B cell (primary cell): ENCODE measurements around the gene SERPINA9. TPM values are rescaled to one million over a fixed set of nuclear protein-coding genes. Genes with fewer than 3 reads are reported as not detected.

Experiments
- ATAC-seq: fragments of 200-7000 bp; cut with Tn5 transposase; one replicate; pipeline ENCODE4 v1.10.0; 2021; ENCODE audit warnings: low read depth, mild to moderate bottlenecking, moderate number of reproducible peaks, moderate library complexity
- CTCF ChIA-PET: fragments of 350-600 bp; sonication (Branson Sonifier 250); formaldehyde crosslinking; loops from one replicate; lab custom pipeline; 2021; ENCODE audit warnings: antibody characterized with exemption, inconsistent platforms; lab: Charles Lee
- POLR2A ChIA-PET: fragments of 350-600 bp; sonication (Branson Sonifier 250); formaldehyde crosslinking; loops from one replicate; lab custom pipeline; 2021; ENCODE audit warnings: antibody characterized with exemption; lab: Charles Lee
- DNase-seq: peaks from one replicate; pipeline ENCODE4 v3.0.0; 2013
- H2AFZ ChIP-seq: 2 replicates; pipeline ENCODE4 v1.6.1; 2012; ENCODE audit warnings: mild to moderate bottlenecking, low read depth, low read length; ENCODE audit not compliant: insufficient read depth, poor library complexity, severe bottlenecking
- H3K27ac ChIP-seq, 2 donors: 1 replicate in 1 of 2; 2 replicates in 1 of 2; pipeline ENCODE4 v1.5.1; 2012 to 2013; ENCODE audit warnings: low read length in 2 of 2, mild to moderate bottlenecking in 2 of 2, moderate library complexity in 1 of 2
- H3K27me3 ChIP-seq, 4 experiments: fragments of 200-600 bp in 1 of 4; sonication (generic) in 1 of 4; replicated peaks in 1 of 4; 1 replicate in 2 of 4; 2 replicates in 2 of 4; pipeline versions ENCODE4 v1.6.1 to v1.7.0; 2013 to 2016; ENCODE audit warnings: low read length in 3 of 4, mild to moderate bottlenecking in 2 of 4, mixed read lengths in 1 of 4, moderate library complexity in 1 of 4; ENCODE audit not compliant: insufficient read depth in 4 of 4, control insufficient read depth in 3 of 4; ENCODE audit errors: control extremely low read depth in 1 of 4
- H3K36me3 ChIP-seq, 2 experiments: replicated peaks in 1 of 2; 1 replicate in 1 of 2; 2 replicates in 1 of 2; pipeline versions ENCODE4 v1.6.1 to v1.7.1; 2013; ENCODE audit warnings: low read length in 1 of 2; ENCODE audit not compliant: insufficient read depth in 2 of 2, control insufficient read depth in 1 of 2; ENCODE audit errors: control extremely low read depth in 1 of 2, extremely low read depth in 1 of 2
- H3K4me1 ChIP-seq, 2 donors: fragments of 200-600 bp in 1 of 2; sonication (generic) in 1 of 2; 1 replicate in 1 of 2; 2 replicates in 1 of 2; pipeline versions ENCODE4 v1.5.1 to v1.6.1; 2013 to 2017; ENCODE audit warnings: low read length in 2 of 2; ENCODE audit not compliant: control insufficient read depth in 2 of 2, insufficient read depth in 2 of 2
- H3K4me2 ChIP-seq: replicated peaks from 2 replicates; pipeline ENCODE3; 2012; ENCODE audit warnings: mild to moderate bottlenecking, low read depth, low read length; ENCODE audit not compliant: poor library complexity, severe bottlenecking
- H3K4me3 ChIP-seq, 5 experiments: fragments of 200-600 bp in 1 of 5; sonication (generic) in 1 of 5; 1 replicate in 3 of 5; 2 replicates in 2 of 5; pipeline versions ENCODE4 v1.5.1 to v1.7.0; 2011 to 2016; ENCODE audit warnings: low read length in 4 of 5, mild to moderate bottlenecking in 4 of 5, low read depth in 2 of 5, control low read depth in 1 of 5, moderate library complexity in 1 of 5; ENCODE audit not compliant: insufficient read depth in 1 of 5; ENCODE audit errors: control extremely low read depth in 1 of 5, extremely low read depth in 1 of 5
- H3K79me2 ChIP-seq: fragments of 200-600 bp; sonication (generic); one replicate; pipeline ENCODE4 v1.6.0; 2016; ENCODE audit warnings: low read length; ENCODE audit not compliant: control insufficient read depth, insufficient read depth
- H3K9ac ChIP-seq: fragments of 200-600 bp; sonication (generic); 2 replicates; pipeline ENCODE4 v1.6.1; 2017; ENCODE audit warnings: mild to moderate bottlenecking, low read length, moderate library complexity
- H3K9me3 ChIP-seq, 3 donors: one replicate each; pipeline versions ENCODE4 v1.6.1 to v1.7.1; 2013; ENCODE audit warnings: low read length in 2 of 3; ENCODE audit not compliant: control insufficient read depth in 2 of 3, insufficient read depth in 1 of 3; ENCODE audit errors: control extremely low read depth in 1 of 3
- H4K20me1 ChIP-seq: 2 replicates; pipeline ENCODE4 v1.6.0; 2012; ENCODE audit warnings: mild to moderate bottlenecking, low read length; ENCODE audit not compliant: insufficient read depth, control insufficient read depth, poor library complexity, severe bottlenecking
- H3K27ac Mint-ChIP-seq: one replicate; pipeline ENCODE4 v1.8.0; 2021; ENCODE audit warnings: mixed read lengths
- H3K27me3 Mint-ChIP-seq: one replicate; pipeline ENCODE4 v1.8.0; 2021; ENCODE audit warnings: mixed read lengths
- H3K4me1 Mint-ChIP-seq: one replicate; pipeline ENCODE4 v1.8.0; 2021; ENCODE audit warnings: mixed read lengths
- H3K4me3 Mint-ChIP-seq: one replicate; pipeline ENCODE4 v1.8.0; 2021; ENCODE audit warnings: mixed read lengths
- H3K9me3 Mint-ChIP-seq: one replicate; pipeline ENCODE4 v1.8.0; 2022; ENCODE audit warnings: mixed read lengths; ENCODE audit not compliant: insufficient read depth
- EZH2 ChIP-seq: IDR thresholded peaks from 2 replicates; pipeline ENCODE4 v1.6.1; 2012; ENCODE audit warnings: borderline replicate concordance, low read depth, mild to moderate bottlenecking, moderate library complexity, low read length; ENCODE audit not compliant: insufficient read depth, poor library complexity, severe bottlenecking
- WGBS: methylation state at CpG from one replicate; pipeline ENCODE4 v1.1.5; 2013; ENCODE audit warnings: missing lambda C conversion rate; ENCODE audit not compliant: insufficient coverage; 5-methylcytosine and 5-hydroxymethylcytosine counted together
- intact Hi-C: fragments of 100-400 bp; cut with micrococcal nuclease; formaldehyde crosslinking; loops from one replicate; pipeline ENCODE4 v1.10.0; 2022
- polyA plus RNA-seq: library from polyadenylated mRNA; depleted of rRNA; stranded (reverse); fragments of >200 nt; gene quantifications from 2 replicates; pipeline ENCODE4 v1.2.3, GENCODE V29; 2012
- total RNA-seq, 2 donors: library from RNA; stranded (reverse); fragments of 120-200 nt in 1 of 2; gene quantifications; 1 replicate in 1 of 2; 2 replicates in 1 of 2; pipeline versions ENCODE4 v1.2.3 to v1.2.4, GENCODE V29; 2013 to 2022
- TF ChIP-seq, protein P1 (sequence below): fragments of 200-600 bp; IDR thresholded peaks from one replicate; pipeline ENCODE4 v1.8.0; 2022; ENCODE audit warnings: antibody characterized with exemption, mild to moderate bottlenecking

The SERPINA9 gene
- total and polyA plus RNA-seq, 2 donors (not counting 1 experiment from before 2014, with no cell fraction given), result 0.74 TPM; not detected in 1

DNA sequence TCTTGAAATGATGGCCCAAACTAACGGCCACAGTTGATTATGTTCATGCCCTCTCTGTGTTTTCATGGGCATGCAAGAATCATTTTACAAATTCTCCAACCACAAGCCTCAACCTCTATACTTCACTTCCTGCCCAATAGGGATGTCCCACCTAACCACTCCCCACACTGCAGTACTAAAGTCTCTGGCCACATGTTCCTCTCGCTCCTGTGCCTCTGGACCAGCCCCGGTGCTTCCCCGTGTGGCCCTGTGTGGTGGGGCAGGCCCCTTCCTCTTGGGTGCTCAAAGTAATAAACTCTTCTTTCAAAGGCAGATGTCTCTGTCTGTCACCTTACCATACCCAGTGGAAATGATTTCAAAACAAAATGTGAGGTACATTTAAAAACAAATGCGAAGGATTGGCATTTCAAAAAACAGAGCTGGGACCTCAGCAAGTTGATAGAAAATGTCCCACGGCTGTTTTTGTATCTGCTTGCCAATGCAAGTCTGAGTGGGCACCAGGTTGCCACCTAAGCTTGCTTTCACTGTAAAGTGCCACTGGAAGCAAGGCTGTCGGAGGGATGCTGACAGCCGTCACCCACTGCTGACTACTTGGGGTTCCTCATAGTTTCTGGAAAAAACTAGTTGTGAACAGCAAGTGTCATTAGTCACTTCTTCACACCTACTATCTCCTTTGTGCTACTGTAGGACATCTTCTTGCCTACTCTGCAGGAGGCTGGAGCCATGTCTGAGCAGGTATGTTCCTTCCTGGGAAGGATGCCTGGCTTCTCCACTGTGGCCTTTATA lies 15.2 kb downstream of the SERPINA9 start:
- DNase-seq, result no peak
- ChIA-PET CTCF (interaction anchor here (1.9 kb wide), 1 partner anchor 27 kb away, joined by 4 read pairs; no protein-coding TSS in a partner anchor), POLR2A (no interaction called here)
- Histone ChIP-seq H3K4me2 (no peak overlapping the region), H3K79me2 (no peaks in the 10 kb centered on the region), H2AFZ (no peak overlapping the region), H3K4me1 (no peaks in the 10 kb centered on the region), H3K27me3 (peaks cover 0 to 2% (median 0%) of the 10 kb centered on the region in 4 experiments), H3K4me3 (no peak overlapping the region), H3K27ac (no peak overlapping the region), H4K20me1 (no peaks in the 10 kb centered on the region), H3K9me3 (peaks cover 0 to 29% (median 8%) of the 10 kb centered on the region in 3 donors), H3K9ac (no peak overlapping the region), H3K36me3 (no peaks in the 10 kb centered on the region)
- no peaks in the 10 kb centered on the region for H3K27me3 Mint-ChIP-seq
- intact Hi-C loops, result no loop called here
- peaks cover 4% of the 10 kb centered on the region for H3K4me1 Mint-ChIP-seq
- TF ChIP-seq, protein P1, sequence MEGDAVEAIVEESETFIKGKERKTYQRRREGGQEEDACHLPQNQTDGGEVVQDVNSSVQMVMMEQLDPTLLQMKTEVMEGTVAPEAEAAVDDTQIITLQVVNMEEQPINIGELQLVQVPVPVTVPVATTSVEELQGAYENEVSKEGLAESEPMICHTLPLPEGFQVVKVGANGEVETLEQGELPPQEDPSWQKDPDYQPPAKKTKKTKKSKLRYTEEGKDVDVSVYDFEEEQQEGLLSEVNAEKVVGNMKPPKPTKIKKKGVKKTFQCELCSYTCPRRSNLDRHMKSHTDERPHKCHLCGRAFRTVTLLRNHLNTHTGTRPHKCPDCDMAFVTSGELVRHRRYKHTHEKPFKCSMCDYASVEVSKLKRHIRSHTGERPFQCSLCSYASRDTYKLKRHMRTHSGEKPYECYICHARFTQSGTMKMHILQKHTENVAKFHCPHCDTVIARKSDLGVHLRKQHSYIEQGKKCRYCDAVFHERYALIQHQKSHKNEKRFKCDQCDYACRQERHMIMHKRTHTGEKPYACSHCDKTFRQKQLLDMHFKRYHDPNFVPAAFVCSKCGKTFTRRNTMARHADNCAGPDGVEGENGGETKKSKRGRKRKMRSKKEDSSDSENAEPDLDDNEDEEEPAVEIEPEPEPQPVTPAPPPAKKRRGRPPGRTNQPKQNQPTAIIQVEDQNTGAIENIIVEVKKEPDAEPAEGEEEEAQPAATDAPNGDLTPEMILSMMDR, result no peak
- no peak for TF ChIP-seq EZH2
- no peak for ATAC-seq
- H3K9me3 Mint-ChIP-seq, result peaks cover 6% of the 10 kb centered on the region
- WGBS, result 68% methylated on average over 6 of the region's 8 CpGs
- H3K27ac Mint-ChIP-seq, result no peak overlapping the region
- no peak overlapping the region for H3K4me3 Mint-ChIP-seq

DNA sequence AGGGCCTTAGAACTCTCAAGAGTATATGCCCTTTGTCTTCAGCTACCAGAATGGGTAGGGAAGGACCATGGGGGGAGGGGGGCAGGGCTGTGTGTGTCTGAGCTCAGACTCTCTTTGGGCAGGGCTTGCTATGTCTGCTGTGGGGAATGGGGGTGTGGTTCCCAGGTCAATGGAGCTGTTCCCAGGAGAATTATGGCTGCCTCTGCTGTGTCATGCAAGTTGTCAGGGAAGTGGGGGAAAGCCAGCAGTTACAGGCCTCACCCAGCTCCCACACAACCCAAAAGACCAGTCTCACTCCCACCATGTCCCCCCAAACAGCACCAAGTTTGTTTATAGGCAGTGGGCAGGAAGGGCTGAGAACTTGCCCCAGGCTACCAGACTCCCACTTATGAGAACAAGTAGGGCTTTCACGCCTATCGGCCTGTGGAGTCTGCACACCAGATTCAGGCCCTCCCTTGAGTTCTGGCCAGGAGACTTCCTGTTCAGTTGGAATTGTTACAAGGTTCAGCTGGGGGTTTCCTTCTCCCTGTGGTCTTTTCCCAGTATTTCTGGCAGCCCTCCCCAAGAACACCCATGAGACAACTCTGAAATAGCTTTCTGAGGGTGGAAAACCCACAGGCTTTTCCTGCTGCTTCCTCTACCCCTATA lies 17.3 kb downstream of the SERPINA9 start:
- CTCF ChIA-PET, result no interaction called here
- H3K27ac Mint-ChIP-seq, result no peak overlapping the region

More for the DNA sequence above, 17.3 kb downstream of the SERPINA9 start:
- TF ChIP-seq, protein P1, result no peak
- no peak for TF ChIP-seq EZH2
- H3K9me3 ChIP-seq, result peaks cover 0 to 12% (median 0%) of the 10 kb centered on the region in 3 donors
- H4K20me1 ChIP-seq, result no peaks in the 10 kb centered on the region
- no peaks in the 10 kb centered on the region for H3K79me2 ChIP-seq
- H3K4me1 Mint-ChIP-seq, result peaks cover 4% of the 10 kb centered on the region
- POLR2A ChIA-PET, result no interaction called here
- intact Hi-C loops, result no loop called here
- peaks cover 7% of the 10 kb centered on the region for H3K27me3 Mint-ChIP-seq
- DNase-seq (no peak), ATAC-seq (no peak)
- H3K9ac ChIP-seq, result no peak overlapping the region
- H2AFZ ChIP-seq, result no peak overlapping the region
- no peak overlapping the region for H3K4me2 ChIP-seq
- peaks cover 0 to 2% (median 0%) of the 10 kb centered on the region in 4 experiments for H3K27me3 ChIP-seq
- no peak overlapping the region for H3K4me3 Mint-ChIP-seq
- 50% methylated on average over 2 of the region's 2 CpGs for WGBS
- no peak overlapping the region for H3K4me3 ChIP-seq
- peaks cover 2% of the 10 kb centered on the region for H3K9me3 Mint-ChIP-seq
- H3K4me1 ChIP-seq, result no peaks in the 10 kb centered on the region
- H3K36me3 ChIP-seq, result no peaks in the 10 kb centered on the region
- H3K27ac ChIP-seq, result no peak overlapping the region
